Keratinocyte (primary cell): Measurements from ENCODE around the gene HDAC1. TPM values are rescaled to one million over a fixed set of nuclear protein-coding genes. Genes with fewer than 3 reads are reported as not detected.
A peak's percentile ranks its signal among the peaks of the same experiment; 100 is the strongest.

ENCODE experiments used
- DNase-seq: peaks from one replicate; pipeline ENCODE4 v3.0.0-alpha.2; 2011; ENCODE audit warnings: low read depth, missing footprints, low spot score
- FAIRE-seq: peaks from 2 replicates; lab custom pipeline; 2011; peaks lifted over from hg19 to GRCh38; lab: Jason Lieb, UNC
- H2AFZ ChIP-seq: 2 replicates; pipeline ENCODE4 v1.6.0; 2012; ENCODE audit warnings: low read length, control low read depth, inconsistent platforms; ENCODE audit not compliant: control insufficient read depth
- H3K27ac ChIP-seq: 2 replicates; pipeline ENCODE4 v1.5.1; 2011; ENCODE audit warnings: low read length; ENCODE audit not compliant: control insufficient read depth, insufficient read depth
- H3K27me3 ChIP-seq: 3 replicates; pipeline ENCODE4 v1.6.0; 2011; ENCODE audit warnings: low read length; ENCODE audit not compliant: control insufficient read depth, insufficient read depth; ENCODE audit errors: extremely low read depth
- H3K36me3 ChIP-seq, 2 experiments: 2 replicates in 1 of 2; 3 replicates in 1 of 2; pipeline ENCODE4 v1.5.1; 2011; ENCODE audit warnings: low read length in 2 of 2, mild to moderate bottlenecking in 1 of 2; ENCODE audit not compliant: control insufficient read depth in 2 of 2, insufficient read depth in 2 of 2; ENCODE audit errors: extremely low read depth in 1 of 2
- H3K4me1 ChIP-seq: 3 replicates; pipeline ENCODE4 v1.5.1; 2011; ENCODE audit warnings: low read length; ENCODE audit not compliant: control insufficient read depth, insufficient read depth; ENCODE audit errors: extremely low read depth
- H3K4me2 ChIP-seq: 3 replicates; pipeline ENCODE4 v1.6.0; 2011; ENCODE audit warnings: low read depth, low read length; ENCODE audit not compliant: control insufficient read depth, insufficient read depth; ENCODE audit errors: extremely low read depth
- H3K4me3 ChIP-seq, 3 experiments: fragments of 200-600 bp in 1 of 3; sonication (generic) in 1 of 3; 2 replicates in 2 of 3; 3 replicates in 1 of 3; pipeline ENCODE4 v1.5.1; 2011 to 2016; ENCODE audit warnings: low read length in 3 of 3, mild to moderate bottlenecking in 3 of 3, control low read depth in 2 of 3, inconsistent platforms in 1 of 3, low read depth in 1 of 3, mixed read lengths in 1 of 3, mixed run types in 1 of 3, moderate library complexity in 1 of 3; ENCODE audit not compliant: control insufficient read depth in 2 of 3, insufficient read depth in 2 of 3; ENCODE audit errors: extremely low read depth in 1 of 3
- H3K79me2 ChIP-seq: 2 replicates; pipeline ENCODE4 v1.6.0; 2012; ENCODE audit warnings: low read length; ENCODE audit not compliant: control insufficient read depth, insufficient read depth
- H3K9ac ChIP-seq: 3 replicates; pipeline ENCODE4 v1.6.0; 2011; ENCODE audit warnings: low read length; ENCODE audit not compliant: control insufficient read depth, insufficient read depth; ENCODE audit errors: extremely low read depth
- H3K9me1 ChIP-seq: 3 replicates; pipeline ENCODE4 v1.6.0; 2011; ENCODE audit warnings: low read length; ENCODE audit not compliant: control insufficient read depth, insufficient read depth; ENCODE audit errors: extremely low read depth
- H3K9me3 ChIP-seq: 2 replicates; pipeline ENCODE4 v1.5.1; 2012; ENCODE audit warnings: low read depth, low read length; ENCODE audit not compliant: control insufficient read depth
- H4K20me1 ChIP-seq: 3 replicates; pipeline ENCODE4 v1.6.0; 2011; ENCODE audit warnings: low read length; ENCODE audit not compliant: control insufficient read depth, insufficient read depth; ENCODE audit errors: extremely low read depth
- EZH2 ChIP-seq: IDR thresholded peaks from one replicate; pipeline ENCODE4 v1.6.1; 2012; ENCODE audit warnings: inconsistent platforms, mild to moderate bottlenecking, low read length, moderate library complexity
- dilution Hi-C: fragments of 300-500 bp; cut with MboI; formaldehyde crosslinking; loops from one replicate; pipeline ENCODE4 v1.7.0; 2020; ENCODE audit warnings: low sequenced_read_pairs; ENCODE audit not compliant: extremely low pct_ligation_motif_present
- polyA plus RNA-seq, 5 experiments: library from polyadenylated mRNA; depleted of rRNA in 3 of 5; stranded (reverse) in 3 of 5; stranded (forward) in 1 of 5; unstranded in 1 of 5; fragments of >200 nt; gene quantifications; 1 replicate in 1 of 5; 2 replicates in 3 of 5; 3 replicates in 1 of 5; pipeline versions ENCODE4 v1.2.1 to v1.2.3, GENCODE V29; 2011 to 2012; ENCODE audit warnings: missing spikeins in 2 of 5, low read depth in 1 of 5, low replicate concordance in 1 of 5
- TF ChIP-seq, protein P1 (sequence below), 3 experiments: IDR thresholded peaks in 1 of 3; conservative IDR thresholded peaks in 1 of 3; optimal IDR thresholded peaks in 1 of 3; 2 replicates in 2 of 3; 3 replicates in 1 of 3; pipeline versions ENCODE3 to v1.5.1; 2011; ENCODE audit warnings: low read length in 3 of 3, mild to moderate bottlenecking in 3 of 3, moderate library complexity in 2 of 3, control low read depth in 1 of 3, inconsistent platforms in 1 of 3; ENCODE audit not compliant: insufficient read depth in 2 of 3; ENCODE audit errors: extremely low read depth in 1 of 3

Gene HDAC1
- polyA plus RNA-seq, 1 donor (not counting 4 experiments of a cell fraction or from before 2014, with no cell fraction given): 198 TPM

DNA sequence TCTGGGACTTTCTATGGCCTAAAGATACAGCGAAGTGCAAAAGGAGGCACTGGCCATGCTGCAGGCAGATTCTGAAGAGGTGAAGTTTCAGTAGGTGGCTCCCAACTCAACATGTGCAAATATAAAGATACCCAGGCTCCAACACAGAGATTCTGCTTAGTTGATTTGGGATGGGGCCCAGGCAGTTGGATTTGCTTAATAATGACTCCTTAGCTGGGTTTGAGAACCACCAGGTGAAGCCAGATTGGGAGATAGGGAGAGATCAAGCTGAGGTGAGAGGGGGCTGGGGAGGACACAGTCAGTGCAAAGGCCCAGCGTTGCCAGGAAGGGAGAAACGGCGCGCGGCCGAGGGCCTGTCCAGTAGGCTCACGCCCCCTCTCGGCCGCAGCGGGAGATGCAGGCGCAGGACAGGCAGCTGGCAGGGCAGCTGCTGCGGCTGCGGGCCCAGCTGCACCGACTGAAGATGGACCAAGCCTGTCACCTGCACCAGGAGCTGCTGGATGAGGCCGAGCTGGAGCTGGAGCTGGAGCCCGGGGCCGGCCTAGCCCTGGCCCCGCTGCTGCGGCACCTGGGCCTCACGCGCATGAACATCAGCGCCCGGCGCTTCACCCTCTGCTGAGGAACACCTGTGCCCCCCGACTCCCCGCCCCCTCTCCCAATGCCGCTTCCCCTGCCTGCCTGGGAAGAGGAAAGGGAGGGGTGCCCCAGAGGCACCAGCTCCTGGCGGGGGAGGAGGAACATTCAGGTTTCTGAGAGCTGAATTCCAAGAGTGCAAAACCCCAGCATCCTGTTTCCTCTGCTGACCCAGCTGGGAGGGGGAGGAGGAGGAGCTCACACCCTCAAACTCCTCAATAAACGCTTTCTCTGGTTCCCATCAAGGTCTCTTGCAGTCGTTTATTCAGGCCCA is 43.6 kb upstream of the HDAC1 start:
- peak overlapping the region; percentile 60 for H3K4me2 ChIP-seq
- H4K20me1 ChIP-seq: no peaks in the 10 kb centered on the region
- no peaks in the 10 kb centered on the region for H3K9me3 ChIP-seq
- H3K4me1 ChIP-seq: peaks cover 17% of the 10 kb centered on the region
- H2AFZ ChIP-seq: peak overlapping the region; percentile 49
- H3K27me3 ChIP-seq: no peaks in the 10 kb centered on the region
- no peaks in the 10 kb centered on the region for H3K9me1 ChIP-seq
- no peaks in the 10 kb centered on the region for H3K79me2 ChIP-seq
- dilution Hi-C loops: no loop called here
- H3K27ac ChIP-seq: no peak overlapping the region
- TF ChIP-seq EZH2: no peak
- TF ChIP-seq, protein P1, sequence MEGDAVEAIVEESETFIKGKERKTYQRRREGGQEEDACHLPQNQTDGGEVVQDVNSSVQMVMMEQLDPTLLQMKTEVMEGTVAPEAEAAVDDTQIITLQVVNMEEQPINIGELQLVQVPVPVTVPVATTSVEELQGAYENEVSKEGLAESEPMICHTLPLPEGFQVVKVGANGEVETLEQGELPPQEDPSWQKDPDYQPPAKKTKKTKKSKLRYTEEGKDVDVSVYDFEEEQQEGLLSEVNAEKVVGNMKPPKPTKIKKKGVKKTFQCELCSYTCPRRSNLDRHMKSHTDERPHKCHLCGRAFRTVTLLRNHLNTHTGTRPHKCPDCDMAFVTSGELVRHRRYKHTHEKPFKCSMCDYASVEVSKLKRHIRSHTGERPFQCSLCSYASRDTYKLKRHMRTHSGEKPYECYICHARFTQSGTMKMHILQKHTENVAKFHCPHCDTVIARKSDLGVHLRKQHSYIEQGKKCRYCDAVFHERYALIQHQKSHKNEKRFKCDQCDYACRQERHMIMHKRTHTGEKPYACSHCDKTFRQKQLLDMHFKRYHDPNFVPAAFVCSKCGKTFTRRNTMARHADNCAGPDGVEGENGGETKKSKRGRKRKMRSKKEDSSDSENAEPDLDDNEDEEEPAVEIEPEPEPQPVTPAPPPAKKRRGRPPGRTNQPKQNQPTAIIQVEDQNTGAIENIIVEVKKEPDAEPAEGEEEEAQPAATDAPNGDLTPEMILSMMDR (optimal IDR thresholded peaks at IDR 0.05 in 1 of 3, IDR thresholded peaks at IDR 0.05 in 1 of 3, conservative IDR thresholded peaks at IDR 0.05 in 1 of 3; ENCODE audit: extremely low read depth in 1 of 3, insufficient read depth in 2 of 3, low read length in 3 of 3): peak; percentile 85 to 99 (median 98)
- H3K36me3 ChIP-seq: no peaks in the 10 kb centered on the region
- H3K9ac ChIP-seq: no peak overlapping the region
- H3K4me3 ChIP-seq: no peak overlapping the region
- DNase-seq: no peak
- no peak for FAIRE-seq

DNA sequence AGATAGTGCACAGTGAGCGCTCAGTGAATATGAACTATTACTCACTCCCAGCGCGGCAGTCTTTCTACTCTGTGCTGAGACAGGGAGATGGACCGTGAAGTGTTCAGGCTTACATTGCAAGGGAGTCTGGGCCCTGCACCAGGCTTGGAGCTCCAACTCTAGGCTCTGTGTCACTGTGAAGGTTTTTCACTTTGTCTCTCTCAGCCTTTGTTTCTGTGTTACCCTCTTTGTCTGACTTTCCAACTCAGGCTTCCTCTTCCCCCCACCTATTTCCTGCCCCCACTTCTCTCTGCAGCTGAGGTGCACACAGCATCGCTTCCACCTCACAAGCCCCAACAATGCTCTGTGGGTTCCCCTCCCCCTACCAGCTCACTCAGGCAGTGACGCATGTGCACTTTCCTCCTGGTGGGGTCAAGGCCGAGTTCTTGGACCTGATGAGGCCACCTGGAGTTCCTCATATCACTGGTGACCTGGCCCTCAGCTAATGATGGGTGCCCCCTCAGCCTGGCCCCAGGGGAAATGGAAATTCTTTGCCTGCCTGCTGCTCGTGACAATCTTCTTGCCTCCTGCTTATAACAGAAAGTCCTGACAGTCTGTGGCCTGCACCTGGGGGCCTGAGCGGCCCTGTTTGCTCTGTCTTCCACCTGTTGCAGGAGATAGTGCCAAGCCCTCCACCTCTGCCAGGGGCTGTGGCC is 41.9 kb upstream of the HDAC1 start:
- no peak for TF ChIP-seq EZH2
- TF ChIP-seq, protein P1 (optimal IDR thresholded peaks at IDR 0.05 in 1 of 3, IDR thresholded peaks at IDR 0.05 in 1 of 3, conservative IDR thresholded peaks at IDR 0.05 in 1 of 3; ENCODE audit: extremely low read depth in 1 of 3, insufficient read depth in 2 of 3, low read length in 3 of 3): no peak
- no peaks in the 10 kb centered on the region for H3K36me3 ChIP-seq
- no peaks in the 10 kb centered on the region for H4K20me1 ChIP-seq
- H3K9ac ChIP-seq: no peak overlapping the region
- FAIRE-seq (no peak), DNase-seq (no peak)
- no peak overlapping the region for H3K27ac ChIP-seq
- H3K4me2 ChIP-seq: peak overlapping the region; percentile 8
- H3K79me2 ChIP-seq: no peaks in the 10 kb centered on the region
- H3K9me1 ChIP-seq: no peaks in the 10 kb centered on the region
- dilution Hi-C loops: no loop called here
- peak overlapping the region; percentile 32 for H2AFZ ChIP-seq
- H3K9me3 ChIP-seq: no peaks in the 10 kb centered on the region
- H3K4me3 ChIP-seq: no peak overlapping the region
- no peaks in the 10 kb centered on the region for H3K27me3 ChIP-seq
- H3K4me1 ChIP-seq: peaks cover 17% of the 10 kb centered on the region
